GM21423 (cell line): ENCODE data around the gene UTP11.

Experiments used
- ATAC-seq: cut with Tn5 transposase; IDR thresholded peaks from one replicate; pipeline ENCODE4 v1.9.1; 2021; ENCODE audit warnings: mild to moderate bottlenecking, moderate library complexity; ENCODE audit not compliant: unreplicated experiment

UTP11 gene

DNA sequence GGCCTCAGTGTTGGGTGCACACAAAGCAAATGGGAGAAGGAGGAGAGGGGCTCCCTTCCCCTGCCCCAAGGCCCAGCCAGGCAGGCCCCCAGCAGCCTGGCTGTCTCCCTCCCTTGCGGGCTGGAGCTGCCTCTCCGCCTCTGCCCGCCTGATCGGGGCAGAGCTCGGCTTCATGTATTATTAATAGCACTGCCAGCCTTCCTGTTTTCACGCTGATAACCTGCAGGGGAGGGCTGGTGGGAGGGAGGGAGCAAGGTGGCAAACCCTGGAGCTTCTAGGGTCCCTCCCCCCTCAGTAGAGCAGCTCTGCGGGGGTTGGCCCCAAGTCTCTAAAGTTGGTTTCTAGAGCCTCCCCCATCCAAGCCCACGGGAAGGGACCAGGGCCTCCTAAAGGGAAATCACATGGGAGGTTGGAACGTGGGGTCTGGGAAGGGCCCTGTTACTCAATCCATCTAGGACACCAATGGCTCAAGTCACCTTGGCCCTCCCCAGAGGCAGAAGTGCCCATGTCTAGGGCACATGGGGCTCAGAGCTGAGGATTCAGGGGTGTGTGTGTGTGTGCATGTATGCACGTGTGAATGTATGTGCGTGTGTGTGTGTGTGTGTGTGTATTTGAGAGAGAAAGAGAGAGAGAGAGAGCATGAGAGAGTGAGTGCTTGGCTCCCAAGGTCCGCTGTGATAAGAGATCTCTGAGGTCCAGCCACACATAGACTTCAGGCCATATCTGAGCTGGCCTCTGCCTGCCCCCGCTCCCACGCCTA lies 55.9 kb downstream of the UTP11 start:
- ATAC-seq = no peak

DNA sequence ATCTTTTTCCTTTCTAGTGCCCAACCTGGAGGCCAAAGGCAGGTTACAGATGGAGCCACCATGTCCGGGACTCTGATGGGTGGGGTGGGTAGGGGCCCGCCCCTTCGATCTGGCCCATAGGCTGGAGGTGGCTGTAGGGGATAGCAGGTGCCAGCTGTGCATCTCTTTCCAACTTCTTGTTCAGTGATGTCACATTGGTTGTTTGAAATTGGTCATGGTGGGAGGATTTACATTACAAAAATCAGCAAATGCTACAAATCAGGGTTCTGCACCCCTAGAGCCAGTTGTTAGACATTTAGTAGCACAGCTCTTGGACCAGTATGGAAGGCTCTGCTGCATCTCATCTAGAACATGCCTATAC lies 56.4 kb downstream of the UTP11 start:
- no peak for ATAC-seq

DNA sequence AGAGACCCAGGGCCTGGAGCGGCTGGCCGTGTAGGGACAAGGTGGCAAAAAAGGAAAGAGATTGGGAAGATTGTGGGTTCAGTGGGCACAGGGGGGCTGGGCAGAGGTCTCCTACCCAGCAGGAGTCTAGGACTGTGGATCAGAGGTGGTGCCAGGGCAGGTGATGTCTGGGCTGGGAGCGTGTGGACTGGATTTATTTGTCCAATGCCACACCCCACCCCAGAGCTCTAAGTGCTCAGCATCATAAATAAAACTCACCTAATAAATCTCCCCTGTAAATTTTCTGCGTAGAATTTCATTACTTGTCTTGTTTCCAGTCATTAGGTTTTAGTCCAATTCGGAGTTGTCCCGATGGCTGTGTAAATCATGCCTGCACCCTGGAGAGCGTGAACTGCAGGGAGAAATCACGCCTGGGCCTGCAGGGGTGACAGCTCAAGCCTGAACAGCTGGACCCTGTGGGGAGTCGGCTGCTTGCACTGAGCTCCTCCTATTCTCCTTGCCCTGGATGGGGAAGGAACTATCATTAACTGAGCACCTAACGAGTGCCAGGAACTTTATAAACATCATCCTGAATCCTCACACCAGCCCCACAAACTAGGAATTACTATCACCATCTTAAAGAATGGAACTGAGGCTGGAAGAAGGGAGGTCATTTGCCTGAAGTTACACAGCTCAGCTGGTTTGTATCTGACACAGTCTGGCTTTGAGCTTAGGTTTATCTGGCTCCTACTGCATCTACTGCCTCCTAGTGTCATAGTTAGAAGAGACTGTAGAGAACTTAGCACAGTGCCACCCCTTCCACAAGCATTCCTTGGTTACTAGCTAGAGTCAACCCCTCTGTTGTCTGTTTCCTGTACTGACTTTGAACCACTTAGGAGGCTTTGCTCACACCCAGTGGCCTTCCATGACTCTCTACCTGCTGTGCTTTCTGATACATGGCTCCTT lies 59.0 kb downstream of the UTP11 start:
- no peak for ATAC-seq

DNA sequence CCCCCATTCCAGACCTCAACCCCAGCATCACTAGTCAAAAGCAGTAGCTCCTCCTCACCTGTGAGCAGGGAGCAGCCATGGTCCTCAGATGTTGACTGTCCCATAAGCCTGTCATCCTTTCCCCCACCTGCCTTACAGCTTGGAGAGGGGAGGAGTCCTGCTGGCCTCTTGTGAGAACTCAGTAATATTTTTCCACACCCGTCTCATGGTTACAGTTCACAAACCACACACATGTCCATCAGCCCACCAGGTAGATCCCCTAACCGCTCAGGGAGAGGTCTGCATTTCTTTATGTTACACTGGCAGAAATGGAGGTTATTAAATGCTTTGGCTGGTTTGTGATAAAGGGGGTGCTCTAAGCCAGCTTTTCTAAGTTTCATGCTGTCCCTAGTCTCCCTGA lies 60.3 kb downstream of the UTP11 start:
- ATAC-seq = no peak

DNA sequence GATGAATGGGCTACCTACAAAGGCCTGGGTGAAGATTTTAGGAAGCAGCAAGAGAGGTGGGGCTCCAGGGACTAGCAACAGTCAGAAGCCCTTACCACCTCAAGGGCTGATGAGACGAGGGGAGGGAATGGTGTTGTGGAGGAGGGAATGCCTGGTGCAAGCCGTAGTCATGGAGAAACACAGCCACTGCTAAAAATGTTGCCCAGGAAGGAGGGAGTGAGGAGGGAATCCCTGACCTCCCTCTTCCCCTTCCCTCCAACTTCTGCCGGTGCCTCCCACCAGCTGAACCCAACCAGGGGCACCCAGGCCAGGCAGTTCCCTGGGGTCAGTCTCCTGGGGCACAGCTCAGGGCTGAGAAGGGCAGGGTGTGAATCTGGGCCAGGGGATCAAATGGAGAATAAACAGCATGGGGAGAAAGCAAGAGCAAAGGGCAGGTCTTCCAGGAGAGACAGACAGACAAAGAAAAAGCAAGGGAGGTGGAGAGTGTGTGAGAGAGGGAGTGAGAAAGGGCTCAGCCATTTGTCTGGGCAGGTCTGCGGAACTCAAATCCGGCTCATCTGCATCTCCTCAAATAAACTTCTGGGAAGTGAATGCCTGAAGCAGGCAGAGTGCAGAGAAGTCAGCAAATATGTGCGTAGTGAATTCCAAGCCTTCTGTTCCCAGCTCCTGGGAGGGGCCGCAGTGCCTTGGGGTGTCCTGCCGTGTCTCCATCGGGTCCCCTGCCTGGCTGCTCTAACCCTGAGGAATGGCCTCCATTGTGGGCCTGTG lies 61.2 kb downstream of the UTP11 start:
- no peak for ATAC-seq

DNA sequence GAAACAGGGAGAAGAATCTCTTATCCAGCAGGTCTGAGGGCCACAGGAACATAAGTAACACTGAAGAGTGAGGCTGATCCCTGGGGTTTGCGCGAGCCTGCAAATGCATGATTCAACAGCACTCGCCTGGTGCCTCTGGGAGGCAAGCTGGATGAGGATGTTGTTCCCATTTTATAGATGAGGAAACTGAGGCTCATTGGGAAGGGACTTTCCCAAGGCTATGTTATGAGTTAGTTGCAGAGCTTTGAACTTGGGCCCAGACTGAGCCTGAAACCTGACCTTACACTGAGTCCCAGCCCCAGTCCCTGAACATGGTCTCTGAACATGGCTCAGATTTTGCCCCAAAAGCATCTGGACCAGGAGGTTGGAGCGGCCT lies 61.8 kb downstream of the UTP11 start:
- no peak for ATAC-seq
